GM23248 (cell line): ENCODE measurements around the gene AK8.

Experiments
- EZH2 ChIP-seq: fragments of 200-600 bp; sonication (generic); IDR thresholded peaks from 2 replicates; pipeline ENCODE4 v1.6.1; 2018; ENCODE audit warnings: antibody characterized with exemption, mild to moderate bottlenecking; ENCODE audit not compliant: insufficient read depth, poor library complexity, severe bottlenecking
- EZH2phosphoT487 ChIP-seq: fragments of 200-600 bp; sonication (generic); IDR thresholded peaks from 2 replicates; pipeline ENCODE4 v1.6.1; 2018; ENCODE audit warnings: antibody characterized with exemption, moderate library complexity, mild to moderate bottlenecking, low read depth; ENCODE audit not compliant: insufficient read depth

GRCh38 chr9:132744881-132745755 is 133.0 kb downstream of the AK8 start:
- 0 out of 2 replicates have a peak, but pooled peaks have one; percentile 33 for TF ChIP-seq EZH2phosphoT487
- TF ChIP-seq EZH2 = peak; percentile 60
